Uterus (tissue), 4 donors: Measurements from ENCODE around the gene TSHZ1. TPM values are rescaled to one million over a fixed set of nuclear protein-coding genes. Genes with fewer than 3 reads are reported as not detected.

Experiments
- DNase-seq, 2 donors: peaks; one replicate each; pipeline ENCODE4 v3.0.0-alpha.2; 2019 to 2020
- H3K27ac ChIP-seq, 2 donors: fragments of 200-600 bp; sonication (generic); 1 replicate in 1 of 2; 2 replicates in 1 of 2; pipeline ENCODE4 v1.5.1; 2016 to 2018
- H3K27me3 ChIP-seq, 2 donors: fragments of 200-600 bp; sonication (generic); one replicate each; pipeline ENCODE4 v1.5.1; 2018 to 2019; ENCODE audit warnings: control low read depth in 1 of 2
- H3K36me3 ChIP-seq, 2 donors: fragments of 200-600 bp; sonication (generic); one replicate each; pipeline ENCODE4 v1.5.1; 2019; ENCODE audit warnings: control low read depth in 1 of 2
- H3K4me1 ChIP-seq, 2 donors: fragments of 200-600 bp; sonication (generic); one replicate each; pipeline ENCODE4 v1.5.1; 2018 to 2019; ENCODE audit warnings: control low read depth in 1 of 2
- H3K4me3 ChIP-seq, 2 donors: fragments of 200-600 bp; sonication (generic); 1 replicate in 1 of 2; 2 replicates in 1 of 2; pipeline ENCODE4 v1.5.1; 2018 to 2019; ENCODE audit warnings: mild to moderate bottlenecking in 1 of 2
- H3K9me3 ChIP-seq, 2 donors: fragments of 200-600 bp; sonication (generic); one replicate each; pipeline ENCODE4 v1.5.1; 2019; ENCODE audit warnings: control low read depth in 1 of 2
- POLR2A ChIP-seq, 2 donors: fragments of 450-650 bp; IDR thresholded peaks; one replicate each; pipeline ENCODE4 v1.6.1; 2016; ENCODE audit warnings: antibody characterized with exemption in 2 of 2, mild to moderate bottlenecking in 1 of 2, moderate library complexity in 1 of 2
- intact Hi-C: fragments of 100-400 bp; cut with DNase I; formaldehyde crosslinking; loops from one replicate; pipeline ENCODE4 v1.15.1; 2023; ENCODE audit warnings: low total_unique reads
- total RNA-seq, 4 donors: library from RNA; depleted of rRNA in 3 of 4; stranded (reverse); fragments of >200 nt in 3 of 4; gene quantifications; one replicate each; pipeline versions ENCODE4 v1.1.0 to v1.2.4, GENCODE V29; 2014 to 2023
- TF ChIP-seq, protein P1 (sequence below), 4 experiments: fragments of 200-600 bp in 2 of 4; fragments of 450-650 bp in 2 of 4; sonication (generic) in 2 of 4; IDR thresholded peaks; one replicate each; pipeline ENCODE4 v1.5.1; 2016 to 2019; ENCODE audit warnings: antibody characterized with exemption in 4 of 4, mild to moderate bottlenecking in 2 of 4, moderate library complexity in 1 of 4
- donor health status: DM: yes; HTN: yes; CAD: no.

Gene TSHZ1
- total RNA-seq, 4 donors from 2014 or later = 10.0 to 31.9 (median 21.4) TPM

GRCh38 chr18:75209951-75210258 is 692 bp upstream of the TSHZ1 start:
- DNase-seq = no peak
- Histone ChIP-seq H3K36me3 (no peaks in the 10 kb centered on the region), H3K4me1 (peaks cover 7 to 14% of the 10 kb centered on the region in 2 donors), H3K4me3 (peak overlapping the region; percentile 54 to 99), H3K27me3 (no peaks in the 10 kb centered on the region), H3K9me3 (no peaks in the 10 kb centered on the region), H3K27ac (peak overlapping the region; percentile 94 to 99)
- TF ChIP-seq, protein P1, sequence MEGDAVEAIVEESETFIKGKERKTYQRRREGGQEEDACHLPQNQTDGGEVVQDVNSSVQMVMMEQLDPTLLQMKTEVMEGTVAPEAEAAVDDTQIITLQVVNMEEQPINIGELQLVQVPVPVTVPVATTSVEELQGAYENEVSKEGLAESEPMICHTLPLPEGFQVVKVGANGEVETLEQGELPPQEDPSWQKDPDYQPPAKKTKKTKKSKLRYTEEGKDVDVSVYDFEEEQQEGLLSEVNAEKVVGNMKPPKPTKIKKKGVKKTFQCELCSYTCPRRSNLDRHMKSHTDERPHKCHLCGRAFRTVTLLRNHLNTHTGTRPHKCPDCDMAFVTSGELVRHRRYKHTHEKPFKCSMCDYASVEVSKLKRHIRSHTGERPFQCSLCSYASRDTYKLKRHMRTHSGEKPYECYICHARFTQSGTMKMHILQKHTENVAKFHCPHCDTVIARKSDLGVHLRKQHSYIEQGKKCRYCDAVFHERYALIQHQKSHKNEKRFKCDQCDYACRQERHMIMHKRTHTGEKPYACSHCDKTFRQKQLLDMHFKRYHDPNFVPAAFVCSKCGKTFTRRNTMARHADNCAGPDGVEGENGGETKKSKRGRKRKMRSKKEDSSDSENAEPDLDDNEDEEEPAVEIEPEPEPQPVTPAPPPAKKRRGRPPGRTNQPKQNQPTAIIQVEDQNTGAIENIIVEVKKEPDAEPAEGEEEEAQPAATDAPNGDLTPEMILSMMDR (IDR thresholded peaks at IDR 0.05) = no peak
- TF ChIP-seq POLR2A (IDR thresholded peaks at IDR 0.05) = no peak
- intact Hi-C loops = no loop called here

GRCh38 chr18:75211002-75211621 is 515 bp downstream of the TSHZ1 start:
- peak overlapping the region; percentile 94 to 99 for H3K27ac ChIP-seq
- DNase-seq = no peak
- peaks cover 7 to 11% of the 10 kb centered on the region in 2 donors for H3K4me1 ChIP-seq
- H3K9me3 ChIP-seq = no peaks in the 10 kb centered on the region
- intact Hi-C loops = no loop called here
- no peaks in the 10 kb centered on the region for H3K27me3 ChIP-seq
- no peaks in the 10 kb centered on the region for H3K36me3 ChIP-seq
- TF ChIP-seq, protein P1 (IDR thresholded peaks at IDR 0.05) = no peak
- no peak for TF ChIP-seq POLR2A (IDR thresholded peaks at IDR 0.05)
- peak overlapping the region; percentile 54 to 99 for H3K4me3 ChIP-seq

DNA sequence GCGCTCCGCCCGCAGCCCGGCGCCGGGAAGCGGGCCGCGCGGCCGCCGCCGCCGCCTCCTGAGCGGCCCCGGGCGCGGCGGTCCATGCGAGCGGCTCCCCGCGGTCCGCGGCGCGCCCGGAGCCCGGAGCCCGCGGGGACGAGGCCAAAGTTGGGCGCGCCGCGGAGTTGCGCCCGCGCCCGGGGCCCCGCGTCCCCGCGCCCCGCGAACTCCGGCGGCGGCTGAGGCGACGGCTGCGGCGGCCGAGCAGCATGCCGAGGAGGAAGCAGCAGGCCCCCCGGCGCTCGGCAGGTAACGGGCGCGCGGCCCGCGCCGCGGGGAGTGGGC is 992 bp downstream of the TSHZ1 start:
- DNase-seq = no peak
- Histone ChIP-seq H3K36me3 (no peaks in the 10 kb centered on the region), H3K4me3 (peak overlapping the region; percentile 47 to 81), H3K27me3 (no peaks in the 10 kb centered on the region), H3K9me3 (no peaks in the 10 kb centered on the region), H3K27ac (peak overlapping the region; percentile 81 to 94), H3K4me1 (peaks cover 7 to 11% of the 10 kb centered on the region in 2 donors)
- no peak for TF ChIP-seq POLR2A (IDR thresholded peaks at IDR 0.05)
- TF ChIP-seq, protein P1 (IDR thresholded peaks at IDR 0.05) = no peak
- intact Hi-C loops = no loop called here

DNA sequence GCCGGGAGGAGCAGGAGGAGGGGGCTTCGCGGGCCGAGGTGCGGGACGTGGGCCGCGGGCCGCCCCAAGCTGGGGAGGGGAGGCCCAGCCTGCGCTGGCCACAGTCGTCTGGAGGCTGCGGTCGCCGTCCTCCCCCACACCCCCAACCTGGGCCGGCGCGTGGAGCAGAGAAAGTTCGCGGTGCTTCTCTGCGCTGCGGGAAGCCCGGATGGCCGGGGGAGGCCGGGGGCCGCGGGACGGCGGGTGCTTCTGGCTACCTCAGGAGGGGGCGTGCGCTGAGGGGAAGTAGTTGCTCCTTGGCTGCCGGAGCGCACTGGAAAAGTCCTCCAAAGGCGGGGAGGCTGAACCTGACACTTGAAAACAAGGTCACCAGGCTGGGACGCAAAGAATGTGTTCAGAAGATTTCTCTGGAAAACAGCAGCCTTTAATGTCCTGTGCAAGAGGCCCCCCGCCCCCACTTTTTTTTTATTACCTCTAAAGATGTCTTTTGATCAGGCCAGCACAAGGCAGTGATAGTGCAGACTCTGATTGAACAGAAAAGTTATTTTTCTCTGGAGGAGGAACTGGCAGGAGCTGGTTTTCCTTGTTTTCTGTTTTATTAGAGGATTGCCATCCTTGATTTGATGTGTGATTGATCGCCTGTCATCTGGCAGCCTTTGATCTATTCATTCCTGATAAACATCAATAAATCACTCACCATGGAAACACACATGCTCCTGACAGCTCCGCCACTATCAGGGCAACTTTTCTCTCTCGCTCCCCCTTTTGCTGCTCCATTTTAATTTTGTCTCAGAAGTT is 1.6 kb downstream of the TSHZ1 start:
- Histone ChIP-seq H3K36me3 (no peaks in the 10 kb centered on the region), H3K4me1 (peaks cover 5 to 6% of the 10 kb centered on the region in 2 donors), H3K9me3 (no peaks in the 10 kb centered on the region), H3K4me3 (peak overlapping the region; percentile 47 to 81), H3K27me3 (no peaks in the 10 kb centered on the region), H3K27ac (peak overlapping the region; percentile 81 to 94)
- TF ChIP-seq, protein P1 (IDR thresholded peaks at IDR 0.05) = no peak
- TF ChIP-seq POLR2A (IDR thresholded peaks at IDR 0.05) = no peak
- DNase-seq = peak; percentile 45 to 46
- intact Hi-C loops = no loop called here

DNA sequence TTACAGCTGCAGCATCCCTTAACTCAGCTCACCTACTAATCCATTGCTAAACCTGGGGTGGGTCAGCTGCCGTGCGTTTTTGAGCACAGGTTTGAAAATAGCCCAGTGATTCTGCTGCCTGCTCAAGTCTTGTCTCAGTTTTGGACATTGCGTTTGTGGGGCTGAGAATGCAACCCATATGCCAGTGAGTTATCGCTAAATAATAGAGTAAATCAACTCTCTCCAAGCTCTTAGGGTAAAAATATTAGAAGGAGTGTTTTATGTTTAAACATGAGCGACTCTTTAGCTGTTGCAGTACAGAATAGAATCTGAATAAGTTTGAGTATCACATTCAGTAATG is 2.1 kb downstream of the TSHZ1 start:
- Histone ChIP-seq H3K27ac (peak overlapping the region; percentile 81 to 94), H3K4me1 (peaks cover 4% of the 10 kb centered on the region in 2 donors), H3K27me3 (no peaks in the 10 kb centered on the region), H3K9me3 (no peaks in the 10 kb centered on the region), H3K4me3 (peak overlapping the region; percentile 47 to 81), H3K36me3 (no peaks in the 10 kb centered on the region)
- no peak for TF ChIP-seq POLR2A (IDR thresholded peaks at IDR 0.05)
- TF ChIP-seq, protein P1 (IDR thresholded peaks at IDR 0.05) = no peak
- DNase-seq = no peak
- intact Hi-C loops = no loop called here
